Medulla oblongata (tissue), 1 donor: Measurements from ENCODE around the gene UBE2L5.

ENCODE experiments used
- DNase-seq: peaks from one replicate; pipeline ENCODE4 v3.0.0-alpha.2; 2015; ENCODE audit errors: extremely low spot score

UBE2L5 gene

DNA sequence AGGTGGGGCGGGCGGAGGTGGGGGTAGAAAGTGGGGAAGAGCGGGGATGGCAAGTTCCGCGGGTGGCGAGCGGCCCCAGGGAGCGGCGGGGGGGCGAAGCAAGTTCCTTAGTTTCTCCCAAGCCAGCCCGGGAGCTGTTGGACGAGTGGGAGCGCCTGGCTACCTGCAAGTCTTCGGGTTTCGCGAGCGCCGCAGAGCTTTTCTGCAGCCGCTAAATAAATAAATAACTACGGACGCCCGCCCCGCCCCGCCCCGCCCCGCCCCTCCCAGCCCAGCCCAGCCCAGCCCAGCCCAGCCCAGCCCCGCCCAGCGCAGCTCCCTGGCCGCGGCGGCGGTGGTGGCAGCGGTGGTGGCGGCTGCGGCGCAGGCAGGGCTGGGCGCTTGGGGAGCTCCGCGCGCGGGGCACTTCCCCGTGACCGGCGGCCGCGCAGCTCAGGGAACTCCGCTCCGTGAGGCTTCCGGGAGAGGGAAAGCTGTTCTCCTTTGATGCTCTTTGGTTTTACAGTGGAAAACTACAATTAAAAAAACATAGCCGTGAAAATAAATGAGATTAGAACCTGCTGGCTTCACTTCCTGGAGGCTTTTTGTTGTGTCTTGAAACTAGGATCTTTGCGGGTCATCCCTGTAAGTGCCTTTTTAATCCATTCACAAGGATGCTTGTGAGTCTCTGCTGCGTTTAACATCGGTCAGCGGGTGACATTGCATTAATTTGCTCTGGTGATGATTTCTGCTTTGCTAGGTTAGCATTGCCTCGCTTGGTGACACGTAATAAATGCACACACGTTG, at the start of gene UBE2L5:
Gene UBE2L5, plus strand, starts transcription at position 440 of the 786 bp plus-strand sequence. CDS start 5,498 bp downstream, outside the sequence.
- peak; percentile 76 for DNase-seq

DNA sequence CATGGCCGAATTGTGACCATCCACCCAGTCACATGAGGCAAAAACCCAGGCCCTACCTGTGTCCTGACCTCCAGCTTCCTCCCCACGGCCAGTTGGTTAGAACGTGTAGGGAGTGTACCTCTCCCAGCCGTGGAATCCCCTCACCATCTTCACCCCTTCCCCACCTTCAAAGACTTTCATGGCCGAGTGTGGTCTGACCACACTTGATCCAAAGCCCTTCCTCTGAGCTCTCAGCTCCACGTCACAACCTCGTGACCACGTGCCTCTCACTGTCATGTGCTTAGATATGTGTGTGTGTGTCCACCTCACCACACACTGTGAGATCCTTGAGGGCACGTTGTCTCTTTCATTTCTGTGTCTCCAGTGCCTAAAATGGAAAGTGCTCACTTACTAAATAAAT, 48.6 kb upstream of the UBE2L5 start:
- DNase-seq, result no peak

DNA sequence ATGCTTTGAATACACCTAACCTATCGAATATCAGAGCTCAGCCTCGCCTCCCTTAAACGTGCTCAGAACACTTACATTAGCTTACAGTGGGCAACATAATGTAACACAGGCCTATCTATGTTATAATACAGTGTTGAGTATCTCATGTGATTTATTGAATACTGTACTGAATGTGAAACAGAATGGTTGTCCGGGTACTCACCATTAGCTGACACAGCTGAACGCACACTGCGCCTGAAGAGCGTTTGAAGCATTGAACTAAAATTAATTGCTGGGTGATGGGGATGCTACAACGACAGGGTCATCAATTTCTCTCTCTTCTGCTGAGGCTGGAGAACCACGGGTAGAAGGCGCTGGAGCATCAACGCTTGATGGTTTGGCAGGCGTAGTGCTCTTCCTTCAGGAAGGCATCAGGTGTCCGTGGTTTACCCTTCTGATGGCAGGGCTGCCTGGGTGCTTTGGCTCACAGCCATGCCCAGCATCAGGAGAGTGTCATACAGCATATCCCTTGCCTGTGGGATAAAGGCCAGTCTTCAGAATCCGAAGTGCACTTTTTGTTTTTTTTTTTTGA, 46.9 kb upstream of the UBE2L5 start:
- DNase-seq, result no peak

DNA sequence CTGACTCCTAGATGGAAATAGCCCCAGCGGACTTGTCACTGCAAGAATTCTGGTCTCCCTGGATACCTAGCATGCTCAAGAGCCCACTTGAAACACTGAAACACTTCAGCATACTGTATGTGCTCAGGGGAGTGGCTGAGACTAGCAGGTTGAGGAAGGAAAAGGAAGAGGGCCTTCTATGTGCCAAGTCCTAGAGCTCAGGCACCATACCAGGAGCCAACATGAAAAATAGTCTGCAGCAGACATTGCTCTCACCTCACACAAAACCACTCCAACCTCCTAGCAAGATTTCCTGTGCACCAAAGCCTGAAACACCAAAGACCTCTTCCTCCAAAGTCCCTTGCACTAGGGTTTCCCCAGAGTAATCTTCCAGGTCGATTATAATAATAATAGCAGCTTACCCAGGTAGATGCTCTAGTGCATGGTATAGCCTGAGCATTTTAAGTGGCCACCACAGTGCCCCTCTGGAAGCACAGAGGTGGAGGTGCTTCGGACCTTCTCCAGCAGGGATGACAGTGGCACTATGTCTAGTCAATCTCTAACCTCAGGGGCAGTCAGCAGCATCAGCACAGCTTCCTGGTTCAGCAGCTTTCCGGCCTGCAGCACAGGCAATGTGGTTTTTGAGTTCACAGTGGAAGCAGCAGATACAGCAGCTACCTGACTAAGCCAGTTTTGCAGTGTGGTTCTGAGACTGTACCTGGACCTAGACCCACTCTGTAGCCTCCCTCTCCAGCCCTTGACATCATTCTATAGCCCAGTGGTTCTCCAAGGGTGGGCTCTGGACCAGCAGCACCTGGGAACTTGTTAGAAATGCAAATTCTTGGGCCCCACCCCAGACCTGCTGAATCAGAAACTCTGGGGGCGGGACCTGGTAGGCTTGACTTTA, 45.6 kb upstream of the UBE2L5 start:
- DNase-seq, result no peak

DNA sequence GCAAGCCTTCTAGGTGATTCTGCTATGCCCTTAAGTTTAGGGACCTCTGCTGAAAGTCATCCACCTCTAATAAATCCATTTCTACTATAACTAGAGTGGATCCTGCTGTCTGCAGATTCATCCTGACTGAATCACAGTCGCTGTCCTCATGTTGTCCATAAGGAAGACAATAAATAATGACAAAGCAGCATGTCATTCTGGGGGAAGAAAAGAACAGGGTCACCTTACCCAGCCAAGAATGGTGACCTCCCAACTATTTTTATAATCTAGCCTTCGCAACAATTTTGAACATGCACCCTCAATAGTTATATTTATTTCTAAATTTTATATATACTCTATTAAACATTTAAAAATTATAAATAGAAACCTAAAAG, 45.0 kb upstream of the UBE2L5 start:
- DNase-seq, result no peak

DNA sequence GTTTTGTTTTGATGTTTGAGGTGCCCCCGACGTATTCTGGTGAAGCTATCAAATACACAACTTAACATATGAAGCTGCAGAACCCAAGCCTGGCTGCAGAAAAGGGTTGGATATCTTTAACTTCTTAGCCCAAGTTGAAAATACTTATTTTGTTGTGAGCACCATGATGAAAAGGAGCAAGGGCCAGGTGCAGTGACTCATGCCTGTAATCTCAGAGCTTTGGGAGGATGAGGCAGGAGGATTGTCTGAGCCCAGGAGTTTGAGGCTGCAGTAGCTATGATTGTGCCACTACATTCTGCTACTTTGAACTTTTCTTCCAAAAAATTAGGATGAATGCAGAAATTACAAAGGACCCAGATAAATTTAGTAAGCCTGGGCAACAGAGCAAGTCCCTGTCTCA, 44.1 kb upstream of the UBE2L5 start:
- DNase-seq, result no peak

DNA sequence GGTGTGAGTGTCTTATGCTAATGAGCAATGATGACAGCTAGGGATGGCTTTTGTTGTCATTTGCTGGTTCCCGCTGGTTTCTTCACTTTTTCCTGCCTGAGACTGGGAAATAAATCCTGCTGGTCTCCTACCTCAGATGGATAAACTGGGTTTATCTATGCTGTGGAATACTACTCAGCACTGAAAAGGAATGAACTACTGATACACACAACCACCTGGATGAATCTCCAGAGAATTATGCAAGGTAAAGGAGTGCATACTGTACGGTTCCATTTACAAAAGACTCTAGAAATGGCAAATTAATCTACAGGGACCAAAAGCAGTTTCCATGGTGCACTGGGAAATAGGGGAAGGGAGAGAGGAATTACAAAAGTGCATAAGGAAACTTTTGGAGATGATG, 41.2 kb upstream of the UBE2L5 start:
- no peak for DNase-seq

DNA sequence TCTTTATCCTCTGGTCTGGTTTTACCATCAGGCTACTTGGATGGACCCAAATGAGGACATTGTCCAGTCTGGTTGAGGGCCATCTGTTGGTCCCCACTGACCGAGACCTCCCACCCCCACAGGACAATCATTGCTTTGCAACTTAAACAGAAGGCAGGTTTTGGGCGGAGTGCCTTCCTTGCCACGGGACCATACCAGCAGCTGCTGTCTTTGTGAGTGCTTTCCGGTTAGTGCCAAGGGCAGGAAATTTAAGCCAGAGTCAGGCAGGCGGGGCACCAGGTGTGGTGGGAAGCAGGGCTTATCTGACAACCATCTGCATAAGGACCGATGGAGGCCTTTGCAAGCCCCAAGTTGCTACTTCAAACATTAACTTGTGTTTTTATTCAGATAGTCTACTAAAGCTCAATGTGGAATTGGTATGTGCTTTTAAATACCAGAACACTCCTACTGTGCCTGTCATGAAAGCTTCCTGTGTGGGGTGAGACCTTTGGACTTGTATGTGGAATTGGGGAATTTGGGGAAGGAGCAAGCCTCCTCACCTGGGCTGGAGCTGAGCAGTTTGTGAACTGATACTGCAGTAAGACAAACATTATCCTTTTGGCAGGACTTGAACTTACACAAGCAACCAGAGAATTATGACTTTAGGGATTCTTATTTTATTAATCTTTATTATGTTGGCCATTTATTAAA, 39.3 kb upstream of the UBE2L5 start:
- no peak for DNase-seq

DNA sequence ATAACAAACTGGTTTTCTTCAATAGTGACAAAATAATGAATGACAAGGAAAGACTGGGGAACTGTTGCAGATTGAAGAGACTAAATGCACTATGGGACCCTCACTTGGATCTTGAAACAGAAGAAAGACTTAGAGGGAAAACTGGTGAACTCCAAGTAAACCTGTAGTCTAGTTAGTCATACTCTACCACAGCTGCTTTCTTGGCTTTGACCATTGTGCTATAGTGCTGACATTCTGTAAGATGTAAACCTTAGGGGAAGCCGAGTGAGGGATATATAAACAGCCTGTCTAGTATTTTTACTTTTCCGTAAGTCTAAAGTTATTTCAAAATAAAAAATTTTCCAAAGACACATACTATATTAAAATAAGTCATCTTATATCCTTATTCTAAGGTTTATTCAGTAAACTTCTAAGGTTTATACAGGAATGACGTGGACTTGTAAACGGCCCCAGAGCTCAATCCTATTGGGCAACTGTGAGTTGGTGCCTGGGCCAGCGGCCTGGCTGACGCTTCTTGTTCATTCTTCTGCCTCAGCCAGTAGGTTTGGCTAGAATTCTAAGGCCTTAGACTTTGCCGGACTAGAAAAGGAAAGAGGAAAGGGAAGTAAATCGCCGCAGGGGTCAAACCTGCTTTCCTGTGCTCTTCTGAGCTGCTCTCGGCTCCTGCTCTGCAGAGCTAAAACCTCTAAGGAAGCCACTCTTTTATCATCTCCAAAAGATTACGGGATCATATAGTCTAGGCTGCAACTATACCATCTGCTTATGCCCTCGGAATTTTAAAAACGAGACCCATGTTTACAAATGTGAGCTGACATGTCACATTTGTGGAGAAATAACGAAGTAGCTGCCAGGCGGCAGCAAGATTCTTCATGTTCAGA, 33.6 kb upstream of the UBE2L5 start:
- DNase-seq, result no peak

DNA sequence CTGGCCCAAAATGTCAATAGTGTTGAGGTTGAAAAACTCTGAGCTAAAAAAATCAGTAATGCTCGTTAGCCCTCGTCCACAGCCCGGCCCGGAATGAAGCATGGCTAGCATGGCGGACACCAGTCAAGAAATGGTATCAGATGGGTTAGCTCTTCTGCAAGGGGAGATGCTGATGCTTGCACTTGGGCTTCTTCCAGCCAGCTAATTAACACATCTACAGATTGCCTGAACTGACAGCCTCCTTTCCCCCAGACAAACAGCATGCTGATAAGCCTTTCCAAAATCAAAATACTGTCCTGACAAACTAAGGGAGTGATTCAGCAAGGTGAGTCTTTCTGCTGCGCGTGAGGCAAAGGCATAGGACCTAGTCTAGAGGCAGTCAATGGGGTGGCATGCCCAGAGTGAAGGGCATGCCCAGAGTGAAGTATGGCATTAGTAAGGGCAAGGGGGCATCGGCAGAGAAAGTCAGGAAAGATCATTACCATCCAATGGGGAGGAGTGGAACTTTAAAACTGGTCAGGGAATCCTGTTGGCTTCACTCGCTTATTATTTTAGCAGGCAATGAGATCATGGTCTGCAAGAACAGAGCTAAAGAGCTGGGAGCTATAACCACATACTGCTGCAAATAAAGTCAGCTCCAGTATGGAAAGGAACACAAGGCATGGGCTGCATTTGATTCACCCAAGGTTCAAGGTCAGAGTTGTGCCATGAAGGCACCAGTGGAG, 30.2 kb upstream of the UBE2L5 start:
- DNase-seq, result no peak

DNA sequence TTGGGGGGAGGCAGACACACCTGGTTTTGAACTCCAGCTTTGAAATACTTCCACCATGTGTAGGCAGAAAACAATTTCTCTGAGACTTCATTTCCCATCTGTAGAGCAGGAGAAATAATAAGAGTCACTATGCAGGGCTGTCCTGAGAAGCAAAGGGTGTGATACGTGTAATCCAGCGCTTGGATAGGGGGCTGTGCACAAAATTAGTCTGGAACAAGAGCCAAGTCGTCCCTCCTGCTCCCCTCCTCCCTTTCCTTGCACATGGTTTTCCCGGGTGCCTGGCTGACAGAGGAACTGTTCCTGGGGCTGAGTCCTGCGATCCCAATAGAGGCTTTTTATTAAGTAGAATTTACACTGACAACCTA, 29.6 kb upstream of the UBE2L5 start:
- DNase-seq, result no peak

DNA sequence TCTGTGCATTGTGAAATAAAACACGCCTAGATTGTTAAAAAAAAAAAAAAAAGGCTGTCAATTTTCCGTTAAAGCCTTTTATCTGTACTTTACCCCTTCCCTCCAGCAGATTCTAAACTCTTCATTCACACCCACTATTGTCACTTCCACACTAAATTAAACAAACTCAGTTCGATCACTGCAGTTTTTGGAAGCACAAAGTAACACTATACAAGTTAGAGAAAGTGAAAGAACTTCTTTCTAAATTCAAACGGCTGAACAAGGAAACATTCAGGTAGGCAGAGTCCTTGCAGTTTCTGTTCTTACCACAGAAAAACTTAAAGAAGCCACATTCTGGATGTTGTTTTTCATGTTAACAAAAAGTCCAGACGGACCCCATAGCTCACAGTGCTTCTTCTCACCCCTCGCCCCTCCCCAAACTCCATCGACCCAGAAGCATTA, 27.5 kb upstream of the UBE2L5 start:
- peak; percentile 53 for DNase-seq

DNA sequence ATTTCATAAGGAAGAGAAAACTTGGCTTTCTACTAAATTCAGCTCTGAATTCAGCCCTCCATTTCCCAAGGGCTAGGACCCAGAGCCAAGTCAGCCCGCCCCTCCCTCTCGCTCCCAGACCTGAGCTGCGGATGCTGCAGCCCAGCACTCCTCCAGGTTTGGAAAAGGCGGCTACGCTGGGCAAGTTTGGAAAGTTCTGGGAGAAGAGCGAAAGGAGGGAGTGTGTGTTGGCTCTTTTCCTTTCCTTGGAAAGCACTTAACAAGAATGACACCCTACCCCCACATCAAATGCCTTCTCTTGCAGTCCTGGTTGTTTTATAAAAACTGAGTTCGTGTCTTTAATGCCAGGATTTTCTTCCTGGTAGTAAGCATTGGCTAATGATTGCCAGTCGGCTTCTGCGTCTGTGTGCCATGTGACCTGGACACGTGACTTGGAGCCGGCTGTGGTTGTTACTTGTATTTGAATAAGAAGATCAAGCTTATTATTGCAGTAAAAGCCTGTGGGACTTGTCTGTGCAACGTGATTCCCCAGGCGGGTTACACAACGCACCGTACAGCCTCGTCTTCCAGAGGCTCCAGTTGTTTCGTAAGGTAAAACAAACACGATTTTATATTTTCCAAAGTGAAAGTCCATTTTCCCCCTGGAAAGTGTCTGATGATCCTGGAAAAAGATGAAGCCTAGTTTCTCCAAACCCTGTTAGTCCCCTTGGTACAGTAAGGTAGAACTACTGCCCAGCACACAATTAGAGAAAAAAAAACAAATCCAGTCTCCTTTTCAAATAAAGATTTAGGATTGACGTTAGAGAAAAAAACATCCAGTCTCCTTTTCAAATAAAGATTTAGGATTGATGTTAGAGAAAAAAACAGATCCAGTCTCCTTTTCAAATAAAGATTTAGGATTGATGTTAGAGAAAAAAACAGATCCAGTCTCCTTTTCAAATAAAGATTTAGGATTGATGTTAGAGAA, 26.8 kb upstream of the UBE2L5 start:
- DNase-seq, result peak; percentile 95

DNA sequence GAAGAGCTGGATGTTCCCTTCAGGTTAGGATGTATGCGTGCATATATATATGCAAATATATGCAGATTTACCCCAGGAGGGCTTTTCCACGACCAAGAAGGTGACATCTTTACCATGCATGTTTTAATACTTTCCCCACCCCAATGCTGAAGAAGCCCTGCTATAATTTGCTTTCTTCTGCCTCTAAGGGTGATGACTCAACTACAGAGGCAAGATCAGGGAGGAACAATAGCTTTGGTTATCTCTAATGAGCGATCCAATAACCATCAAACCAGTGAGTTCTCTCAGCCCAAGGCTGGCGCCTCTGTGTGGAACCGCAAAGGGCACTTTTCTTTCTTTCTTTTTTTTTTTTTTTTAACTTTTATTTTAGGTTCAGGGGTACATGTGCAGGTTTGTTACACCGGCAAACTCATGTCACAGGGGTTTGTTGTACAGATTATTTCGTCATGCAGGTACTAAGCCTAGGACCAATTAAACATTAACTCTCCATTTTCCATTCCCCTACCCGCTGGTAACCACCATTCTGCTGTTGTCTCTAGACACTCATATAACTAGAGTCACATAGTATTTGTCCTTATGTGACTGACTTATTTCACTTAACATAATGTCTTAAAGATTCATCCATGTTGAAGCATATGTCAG, 25.7 kb upstream of the UBE2L5 start:
- DNase-seq, result peak; percentile 26

DNA sequence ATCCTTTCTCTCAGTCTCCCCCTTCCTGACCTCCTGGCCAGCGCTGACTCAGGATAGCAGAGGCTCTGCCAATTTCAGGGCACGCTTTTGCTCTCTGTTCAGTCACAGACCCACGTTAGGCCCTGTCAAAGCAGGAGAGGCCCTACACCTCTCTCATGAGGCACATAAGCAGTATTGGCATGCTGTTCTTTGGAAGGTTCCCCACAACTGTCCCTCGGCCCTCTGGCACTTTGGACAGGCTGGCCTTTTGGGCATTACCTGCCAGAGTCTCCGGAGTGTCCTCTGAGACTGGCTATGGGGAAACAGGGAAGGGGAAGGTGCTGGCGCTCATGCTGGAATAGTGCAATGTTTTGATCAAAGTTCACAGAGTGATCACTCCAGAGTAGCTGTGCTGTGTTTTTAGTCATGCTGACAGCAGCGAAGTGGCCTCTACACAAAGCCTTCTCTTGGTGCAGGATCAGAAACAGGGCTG, 23.7 kb upstream of the UBE2L5 start:
- DNase-seq, result no peak

DNA sequence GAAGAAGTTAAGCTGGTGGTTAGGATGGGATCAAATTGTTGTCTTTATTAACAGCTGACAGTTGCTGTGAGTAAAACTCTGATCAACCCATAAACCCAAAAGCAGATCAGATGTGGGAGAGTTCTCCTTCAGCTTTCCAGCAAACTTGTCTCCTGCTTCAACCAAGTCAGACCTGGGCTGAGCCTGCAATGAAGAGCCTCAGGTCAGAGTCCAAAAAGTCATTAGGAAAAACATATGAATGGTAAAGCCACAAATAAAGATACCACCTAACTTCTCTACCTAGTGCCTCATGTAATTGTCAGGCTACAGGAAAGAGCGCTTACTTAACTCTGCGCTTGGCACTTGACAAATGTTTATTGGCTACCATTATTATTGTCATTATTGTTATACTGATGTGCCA, 21.9 kb upstream of the UBE2L5 start:
- DNase-seq, result no peak

DNA sequence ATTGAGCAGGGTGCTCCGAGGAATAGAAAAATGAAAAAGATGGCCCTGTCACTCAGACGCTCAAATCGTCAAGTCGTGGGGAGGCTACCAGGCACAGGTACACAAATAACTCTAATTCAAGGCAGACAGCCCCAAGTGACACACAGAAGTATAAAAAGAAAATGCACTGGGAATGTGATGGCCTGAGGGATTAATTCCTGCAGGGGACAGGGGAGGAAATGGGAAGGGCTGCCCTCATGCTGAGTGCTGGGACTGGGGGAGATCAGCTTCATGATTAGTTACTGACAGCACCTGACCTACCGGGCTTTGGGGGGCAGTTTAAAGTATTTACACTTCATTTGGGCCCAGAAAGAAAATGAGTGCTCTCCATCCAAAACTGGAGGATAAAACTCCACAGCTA, 20.9 kb upstream of the UBE2L5 start:
- no peak for DNase-seq

DNA sequence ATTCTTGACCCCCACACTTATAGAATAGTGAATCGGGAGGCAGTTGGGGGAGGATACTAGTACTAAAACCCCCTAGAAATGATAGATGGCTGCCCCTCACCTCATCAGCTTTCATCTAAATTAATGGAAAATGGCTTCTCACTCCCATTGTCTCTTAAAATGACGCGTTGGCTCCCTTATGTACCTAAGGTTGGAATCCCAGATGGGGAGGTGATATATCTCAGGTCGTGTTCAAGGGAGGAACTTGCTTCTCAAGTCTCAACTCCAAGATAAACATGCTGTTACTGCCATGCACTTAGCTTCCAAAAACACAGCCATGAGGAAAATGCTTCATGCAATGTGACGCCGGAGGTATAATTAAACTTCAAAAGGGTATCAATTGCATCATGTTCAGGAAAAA, 18.8 kb upstream of the UBE2L5 start:
- no peak for DNase-seq

DNA sequence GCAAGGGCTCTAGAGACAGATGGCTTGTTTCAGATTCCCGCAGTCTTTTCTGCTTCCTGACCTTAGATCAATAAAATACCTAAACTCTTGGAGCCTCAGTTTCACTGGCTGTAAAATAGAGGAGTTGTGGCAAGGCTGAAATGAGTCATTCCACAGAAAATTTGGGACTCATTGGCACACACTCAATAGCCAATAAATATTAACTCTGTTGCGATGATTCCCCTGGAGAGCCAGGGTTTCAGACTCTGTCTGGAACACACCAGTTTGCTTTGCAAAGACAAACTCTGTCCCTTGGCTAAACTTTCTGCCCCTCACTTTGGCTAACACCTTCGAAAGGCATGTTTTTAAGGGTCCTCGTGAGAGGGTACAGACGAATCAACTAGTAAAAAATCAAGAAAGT, 18.1 kb upstream of the UBE2L5 start:
- no peak for DNase-seq
